OCI-LY1 (cell line): ENCODE measurements around the gene MED25.

Experiments used
- H2AFZ ChIP-seq: fragments of 200-600 bp; sonication (generic), shearing (Covaris generic); 2 replicates; pipeline ENCODE4 v1.6.0; 2014; ENCODE audit warnings: antibody characterized with exemption, mild to moderate bottlenecking, low read length
- H3F3A ChIP-seq: fragments of 200-600 bp; sonication (generic), shearing (Covaris generic); 2 replicates; pipeline ENCODE4 v1.6.0; 2014; ENCODE audit warnings: mild to moderate bottlenecking, antibody characterized with exemption, low read length, moderate library complexity; ENCODE audit not compliant: insufficient read depth
- H3K27ac ChIP-seq: fragments of 200-600 bp; sonication (generic); 2 replicates; pipeline ENCODE4 v1.5.1; 2014; ENCODE audit warnings: low read length, mixed run types, mild to moderate bottlenecking, low read depth; ENCODE audit not compliant: poor library complexity, severe bottlenecking
- H3K27me3 ChIP-seq: fragments of 200-600 bp; sonication (generic); 2 replicates; pipeline ENCODE4 v1.6.0; 2014; ENCODE audit warnings: antibody characterized with exemption, mild to moderate bottlenecking, low read length, moderate library complexity; ENCODE audit not compliant: insufficient read depth
- H3K36me3 ChIP-seq: fragments of 200-600 bp; sonication (generic); 2 replicates; pipeline ENCODE4 v1.6.1; 2014; ENCODE audit warnings: mild to moderate bottlenecking, antibody characterized with exemption, low read length, moderate library complexity, mixed read lengths; ENCODE audit not compliant: insufficient read depth
- H3K4me1 ChIP-seq: fragments of 200-600 bp; sonication (generic); 2 replicates; pipeline ENCODE4 v1.5.1; 2014; ENCODE audit warnings: mild to moderate bottlenecking, low read length, moderate library complexity; ENCODE audit not compliant: insufficient read depth, severe bottlenecking
- H3K4me2 ChIP-seq: fragments of 200-600 bp; sonication (generic), shearing (Covaris generic); 2 replicates; pipeline ENCODE4 v1.6.1; 2014; ENCODE audit warnings: low read length
- H3K4me3 ChIP-seq: fragments of 200-600 bp; sonication (generic); 2 replicates; pipeline ENCODE4 v1.5.1; 2014; ENCODE audit warnings: low read length, low read depth, mild to moderate bottlenecking, mixed read lengths; ENCODE audit not compliant: poor library complexity, severe bottlenecking
- H3K79me2 ChIP-seq: fragments of 200-600 bp; shearing (Covaris generic); 2 replicates; pipeline ENCODE4 v1.6.1; 2016; ENCODE audit warnings: mixed run types, low read length, mixed read lengths; ENCODE audit not compliant: insufficient read depth
- H3K9ac ChIP-seq: fragments of 200-600 bp; sonication (generic), shearing (Covaris generic); 2 replicates; pipeline ENCODE4 v1.6.1; 2014; ENCODE audit warnings: mild to moderate bottlenecking, low read length, mixed read lengths
- H3K9me2 ChIP-seq: fragments of 200-600 bp; sonication (generic), shearing (Covaris generic); 2 replicates; pipeline ENCODE4 v1.6.1; 2014; ENCODE audit warnings: low read depth, mild to moderate bottlenecking, low read length, mixed read lengths
- H3K9me3 ChIP-seq: fragments of 200-600 bp; shearing (Covaris generic); 2 replicates; pipeline ENCODE4 v1.6.1; 2014; ENCODE audit warnings: low read length, mixed read lengths
- H4K20me1 ChIP-seq: fragments of 200-600 bp; sonication (generic), shearing (Covaris generic); 2 replicates; pipeline ENCODE4 v1.6.0; 2016; ENCODE audit warnings: mild to moderate bottlenecking, low read length; ENCODE audit not compliant: insufficient read depth
- EZH2 ChIP-seq: fragments of 200-600 bp; sonication (generic), shearing (Covaris generic); IDR thresholded peaks from 2 replicates; pipeline ENCODE4 v1.8.0; 2017; ENCODE audit warnings: borderline replicate concordance, mixed run types, mild to moderate bottlenecking, antibody characterized with exemption, low read length, moderate library complexity, mixed read lengths
- TF ChIP-seq, protein P1 (sequence below): fragments of 200-600 bp; sonication (generic), shearing (Covaris generic); IDR thresholded peaks from 2 replicates; pipeline ENCODE4 v1.5.1; 2017; ENCODE audit warnings: mild to moderate bottlenecking, antibody characterized with exemption, low read length, moderate library complexity, mixed read lengths

Gene MED25

DNA sequence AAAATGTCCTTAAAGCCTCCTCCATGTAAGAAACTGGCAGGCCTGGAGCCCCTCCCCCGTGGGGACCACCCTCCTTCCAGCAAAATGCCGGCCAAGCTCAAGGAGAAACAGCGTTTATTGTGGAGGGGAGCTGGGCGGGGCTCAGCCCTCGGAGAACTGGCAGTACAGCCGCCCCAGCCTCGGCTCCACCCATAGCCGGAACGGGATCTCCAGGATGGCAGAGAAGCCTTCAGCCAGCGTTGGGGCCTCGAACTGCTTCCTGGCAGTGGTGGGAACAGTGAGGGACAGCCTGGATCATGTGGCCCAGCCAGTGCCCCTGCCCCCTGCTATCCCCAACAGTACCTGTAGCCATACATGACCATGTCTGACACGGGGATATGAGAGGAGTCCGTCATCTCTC, 43.0 kb downstream of the MED25 start:
- Histone ChIP-seq H4K20me1 (no peaks in the 10 kb centered on the region), H3K9ac (no peak overlapping the region), H3K9me3 (no peaks in the 10 kb centered on the region), H3K27ac (peak overlapping the region; percentile 20), H3K27me3 (no peaks in the 10 kb centered on the region), H3K9me2 (no peaks in the 10 kb centered on the region), H3K36me3 (peaks cover 83% of the 10 kb centered on the region), H3K4me3 (no peak overlapping the region), H3K79me2 (peaks cover 2% of the 10 kb centered on the region; the same call in 1 of the 2 replicates), H2AFZ (no peak overlapping the region), H3K4me2 (no peak overlapping the region), H3F3A (no peaks in the 10 kb centered on the region), H3K4me1 (peaks cover 36% of the 10 kb centered on the region)
- no peak for TF ChIP-seq EZH2
- TF ChIP-seq, protein P1, sequence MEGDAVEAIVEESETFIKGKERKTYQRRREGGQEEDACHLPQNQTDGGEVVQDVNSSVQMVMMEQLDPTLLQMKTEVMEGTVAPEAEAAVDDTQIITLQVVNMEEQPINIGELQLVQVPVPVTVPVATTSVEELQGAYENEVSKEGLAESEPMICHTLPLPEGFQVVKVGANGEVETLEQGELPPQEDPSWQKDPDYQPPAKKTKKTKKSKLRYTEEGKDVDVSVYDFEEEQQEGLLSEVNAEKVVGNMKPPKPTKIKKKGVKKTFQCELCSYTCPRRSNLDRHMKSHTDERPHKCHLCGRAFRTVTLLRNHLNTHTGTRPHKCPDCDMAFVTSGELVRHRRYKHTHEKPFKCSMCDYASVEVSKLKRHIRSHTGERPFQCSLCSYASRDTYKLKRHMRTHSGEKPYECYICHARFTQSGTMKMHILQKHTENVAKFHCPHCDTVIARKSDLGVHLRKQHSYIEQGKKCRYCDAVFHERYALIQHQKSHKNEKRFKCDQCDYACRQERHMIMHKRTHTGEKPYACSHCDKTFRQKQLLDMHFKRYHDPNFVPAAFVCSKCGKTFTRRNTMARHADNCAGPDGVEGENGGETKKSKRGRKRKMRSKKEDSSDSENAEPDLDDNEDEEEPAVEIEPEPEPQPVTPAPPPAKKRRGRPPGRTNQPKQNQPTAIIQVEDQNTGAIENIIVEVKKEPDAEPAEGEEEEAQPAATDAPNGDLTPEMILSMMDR: no peak

DNA sequence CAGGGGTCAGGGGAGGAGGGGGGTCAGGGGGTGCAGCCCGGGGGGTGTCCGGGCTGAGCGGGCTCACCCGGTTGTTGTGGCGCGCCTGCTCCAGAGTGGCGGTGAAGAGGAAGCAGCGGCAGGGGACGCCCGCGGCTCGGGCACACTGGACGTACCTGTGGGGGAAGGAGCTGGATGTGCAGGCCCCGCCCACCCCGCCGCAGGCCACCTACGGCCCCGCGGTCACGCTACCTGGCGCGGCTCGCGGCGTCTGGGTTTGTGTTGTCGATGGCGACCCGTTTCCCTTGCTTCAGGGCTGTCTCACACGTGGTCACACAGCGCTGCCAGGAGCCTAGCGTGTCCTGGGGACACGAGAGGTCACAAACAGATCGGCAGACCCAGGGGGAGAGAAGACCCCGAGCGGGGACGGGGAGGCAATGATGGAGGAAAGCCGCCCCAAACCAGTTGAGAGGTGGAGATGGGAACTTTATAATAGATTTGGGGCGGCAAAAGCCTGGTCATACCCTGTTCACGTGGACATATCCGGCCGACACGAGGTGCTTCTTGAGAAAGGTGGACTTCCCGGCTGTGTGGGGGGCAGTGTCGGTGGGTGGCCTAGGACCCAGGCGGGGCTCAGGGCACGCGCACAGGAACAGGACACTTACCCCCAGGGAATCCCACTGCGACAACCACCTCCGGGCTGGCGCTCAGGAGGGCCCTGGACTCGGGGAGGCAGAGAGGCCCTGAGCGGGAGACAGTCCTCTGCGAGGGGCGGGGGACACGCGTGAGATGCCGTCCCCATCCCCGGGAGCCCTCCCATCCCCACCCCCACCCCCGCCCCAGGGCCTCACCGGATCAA, 43.7 kb downstream of the MED25 start:
- TF ChIP-seq EZH2: no peak
- TF ChIP-seq, protein P1: no peak
- no peaks in the 10 kb centered on the region for H4K20me1 ChIP-seq
- no peak overlapping the region for H3K4me3 ChIP-seq
- no peaks in the 10 kb centered on the region for H3F3A ChIP-seq
- no peak overlapping the region; the same call in 1 of the 2 replicates for H3K4me2 ChIP-seq
- peaks cover 77% of the 10 kb centered on the region for H3K36me3 ChIP-seq
- H3K9ac ChIP-seq: no peak overlapping the region
- no peak overlapping the region for H2AFZ ChIP-seq
- H3K27me3 ChIP-seq: no peaks in the 10 kb centered on the region
- H3K4me1 ChIP-seq: peaks cover 42% of the 10 kb centered on the region
- H3K9me2 ChIP-seq: no peaks in the 10 kb centered on the region
- H3K27ac ChIP-seq: peak overlapping the region; percentile 43
- H3K79me2 ChIP-seq: peaks cover 8% of the 10 kb centered on the region; the same call in 1 of the 2 replicates
- no peaks in the 10 kb centered on the region for H3K9me3 ChIP-seq

DNA sequence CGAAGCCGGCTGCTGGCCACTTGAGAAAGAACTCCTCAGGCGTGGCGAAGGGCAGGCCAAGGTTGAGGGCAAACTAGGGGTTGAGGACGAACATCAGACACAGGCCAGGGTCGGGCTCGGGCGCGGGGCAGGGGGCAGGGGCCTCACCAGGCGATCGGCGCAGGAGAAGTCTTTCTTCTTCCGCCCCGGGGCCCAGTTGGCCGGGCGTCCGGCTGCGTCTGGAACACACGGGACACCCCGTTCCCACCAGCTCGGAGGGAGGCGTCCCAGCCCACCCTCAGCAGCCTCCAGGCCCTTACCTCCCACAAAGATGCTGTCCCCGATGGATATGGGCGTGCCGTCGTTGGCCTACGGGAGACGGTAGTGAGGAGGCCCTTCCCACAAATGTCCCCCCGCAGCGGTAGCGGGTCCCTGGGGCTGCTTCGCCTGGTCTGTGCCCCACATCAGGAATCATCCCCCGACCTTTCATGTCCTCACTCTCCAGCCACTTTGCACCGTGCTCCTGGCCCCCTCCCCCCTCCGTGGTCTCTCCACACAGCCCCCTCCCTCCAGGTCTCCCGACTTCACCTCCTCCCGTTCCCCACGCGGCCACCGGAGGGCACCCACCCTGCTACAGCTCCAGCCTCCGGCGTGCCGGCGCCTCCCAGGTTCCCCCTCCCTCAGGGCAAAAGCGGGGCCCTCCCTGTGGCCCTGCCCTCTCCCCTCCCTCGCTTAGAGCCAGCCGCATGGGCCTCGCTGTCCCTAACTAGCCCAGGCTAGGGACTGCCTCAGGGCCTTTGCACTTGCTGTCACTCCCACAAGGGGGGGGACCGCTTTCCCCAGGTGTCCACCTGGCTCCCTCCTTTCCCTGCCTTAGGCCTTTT, 44.5 kb downstream of the MED25 start:
- peaks cover 68% of the 10 kb centered on the region for H3K36me3 ChIP-seq
- H3F3A ChIP-seq: no peaks in the 10 kb centered on the region
- no peaks in the 10 kb centered on the region for H4K20me1 ChIP-seq

More for the DNA sequence above, 44.5 kb downstream of the MED25 start:
- H3K27me3 ChIP-seq: no peaks in the 10 kb centered on the region
- no peaks in the 10 kb centered on the region for H3K9me2 ChIP-seq
- peaks cover 39% of the 10 kb centered on the region for H3K4me1 ChIP-seq
- H2AFZ ChIP-seq: no peak overlapping the region
- TF ChIP-seq, protein P1: peak; percentile 41; the same call in 1 of the 2 replicates
- no peak for TF ChIP-seq EZH2
- no peak overlapping the region for H3K4me2 ChIP-seq
- H3K27ac ChIP-seq: peak overlapping the region; percentile 26
- H3K4me3 ChIP-seq: no peak overlapping the region
- H3K9me3 ChIP-seq: no peaks in the 10 kb centered on the region
- H3K79me2 ChIP-seq: peaks cover 8% of the 10 kb centered on the region; the same call in 1 of the 2 replicates
- no peak overlapping the region for H3K9ac ChIP-seq
